RCC 7860 (cell line): Measurements from ENCODE around the gene PEPD.

ENCODE experiments used
- DNase-seq: peaks from one replicate; pipeline ENCODE4 v3.0.0-alpha.2; 2015; ENCODE audit warnings: low spot score
- FAIRE-seq: peaks from 2 replicates; lab custom pipeline; 2012; peaks lifted over from hg19 to GRCh38; lab: Jason Lieb, UNC

Gene PEPD

GRCh38 chr19:33461256-33462111, 60.1 kb downstream of the PEPD start:
- FAIRE-seq (no peak), DNase-seq (no peak)

DNA sequence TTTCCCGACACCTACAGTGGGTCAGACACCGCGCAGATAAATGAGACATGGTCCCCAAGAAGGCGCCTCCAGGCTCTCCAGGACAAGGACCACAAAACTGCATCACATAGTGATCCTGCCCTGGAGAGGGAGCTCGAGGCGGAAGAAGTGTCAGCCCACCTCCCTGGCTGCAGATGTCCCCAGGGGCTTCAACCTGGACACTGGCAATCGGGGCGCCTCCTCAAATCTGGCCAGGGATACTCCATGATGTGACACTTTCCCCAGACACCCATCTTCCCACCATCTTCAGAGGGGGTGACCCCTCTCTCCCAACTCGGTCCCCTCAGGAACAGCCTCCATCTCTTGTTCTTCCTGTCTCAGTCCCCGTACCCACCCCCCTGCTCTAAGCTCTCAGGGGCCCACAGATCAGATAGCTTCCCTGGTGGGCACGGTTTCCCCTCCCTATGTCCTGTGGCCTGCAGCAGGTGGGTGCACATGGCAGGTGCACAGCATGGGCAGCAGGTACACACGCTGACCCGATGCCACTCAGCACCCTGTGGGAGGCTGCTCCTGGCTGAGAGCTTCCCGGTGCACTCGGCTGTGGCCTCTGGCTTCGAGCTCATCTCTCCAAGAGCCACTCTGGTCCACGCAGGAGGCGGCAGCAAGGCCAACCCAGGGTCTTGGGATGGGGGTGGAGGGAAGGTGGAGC, 61.2 kb downstream of the PEPD start:
- DNase-seq (no peak), FAIRE-seq (no peak)

DNA sequence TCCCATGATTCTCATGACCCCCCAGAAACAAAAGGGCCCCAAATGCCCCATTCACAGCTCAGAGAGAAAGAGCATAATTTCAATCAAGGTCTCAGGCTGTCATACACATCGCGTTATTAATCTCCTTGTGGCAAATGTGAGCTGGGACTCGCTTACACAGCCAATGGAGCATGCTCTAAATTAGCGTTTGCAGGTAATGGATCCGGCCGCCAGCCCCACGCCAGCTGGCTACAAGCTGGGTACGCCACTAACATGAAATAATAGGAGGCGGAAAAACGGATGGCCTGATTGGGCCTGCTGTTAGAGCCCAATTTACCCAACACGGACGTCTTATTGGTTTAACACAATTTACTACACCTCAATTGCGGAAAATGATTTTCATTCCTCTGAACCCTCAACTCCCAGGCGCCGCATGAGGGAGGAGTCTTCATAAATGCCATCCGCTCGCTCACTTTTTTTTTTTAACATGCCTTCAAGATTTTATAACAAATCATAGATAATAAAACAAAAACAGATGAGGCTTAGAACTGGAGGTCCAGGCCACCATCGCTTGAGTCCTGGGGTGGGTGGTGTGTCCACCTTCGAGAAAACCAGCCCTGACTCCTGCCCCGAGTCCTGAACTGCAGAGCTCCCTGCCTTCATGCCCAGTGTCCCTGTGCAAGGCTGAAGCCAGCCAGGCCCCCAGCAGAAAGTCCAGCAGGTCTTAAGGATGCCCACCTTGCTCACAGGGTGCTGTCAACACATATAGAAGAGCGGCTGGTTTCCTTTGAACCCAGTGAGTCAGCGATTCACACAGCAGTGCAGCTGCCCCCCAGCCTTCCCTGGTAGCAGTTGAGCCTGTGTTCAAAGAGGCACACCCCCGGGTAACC, 62.1 kb downstream of the PEPD start:
- FAIRE-seq (no peak), DNase-seq (no peak)

- FAIRE-seq = no peak
- no peak for DNase-seq
Observed at GRCh38 chr19:33458807-33459206, 62.8 kb downstream of the PEPD start.

GRCh38 chr19:33458171-33458633, 63.4 kb downstream of the PEPD start:
- DNase-seq (no peak), FAIRE-seq (no peak)

DNA sequence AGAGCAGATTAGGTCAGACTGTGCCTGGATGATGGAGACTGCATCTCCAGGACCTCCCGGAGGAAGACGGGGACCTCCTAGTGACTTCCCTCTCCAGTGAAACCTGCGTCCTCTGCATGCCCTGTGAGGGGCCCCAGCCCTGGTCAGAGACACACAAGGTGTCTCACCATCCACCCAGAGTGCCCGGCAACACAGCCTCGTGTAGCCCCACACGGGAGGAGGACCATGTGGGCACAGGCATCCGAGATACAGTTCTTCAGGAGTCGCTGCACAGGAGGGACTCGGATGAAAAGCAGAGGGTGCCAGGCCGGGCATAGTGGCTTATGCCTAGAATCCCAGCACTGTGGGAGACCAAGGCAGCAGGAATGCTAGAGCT, 64.8 kb downstream of the PEPD start:
- no peak for FAIRE-seq
- no peak for DNase-seq

DNA sequence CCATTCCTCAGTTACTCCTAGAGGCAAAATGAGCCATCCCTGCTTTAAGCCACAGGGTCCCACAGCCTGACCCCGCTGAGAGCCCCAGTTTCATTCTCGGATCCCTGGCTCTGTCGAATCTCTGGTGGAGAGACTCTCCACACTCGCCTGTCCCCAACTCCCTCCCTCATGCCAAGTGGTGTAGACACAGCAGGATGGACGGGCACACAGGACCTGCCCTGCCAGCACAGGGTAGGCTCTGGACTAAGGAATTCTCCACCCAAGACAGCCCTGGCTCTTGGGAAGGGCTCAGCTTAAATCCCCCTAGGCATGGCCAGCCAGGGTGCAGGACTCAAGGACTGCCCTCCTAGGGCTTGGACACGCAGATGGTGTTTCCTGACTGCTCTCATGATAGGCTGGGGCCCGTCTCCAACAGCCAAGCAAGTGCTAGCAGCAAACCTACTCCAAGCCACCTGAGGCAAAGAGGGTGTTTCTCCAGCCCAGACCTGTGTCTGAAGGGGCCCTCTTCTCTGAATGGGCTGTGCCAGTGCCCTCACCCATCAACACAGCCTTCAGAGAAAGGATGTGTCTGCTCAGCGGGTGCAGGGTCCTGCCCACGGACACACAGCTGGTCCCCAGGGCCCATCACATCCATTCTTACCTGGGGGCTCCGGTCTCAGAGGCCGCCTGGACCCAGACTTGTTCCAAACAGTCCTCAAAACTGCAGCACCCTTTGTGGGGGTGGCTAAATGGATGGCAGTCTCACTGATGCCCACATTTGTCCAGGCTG, 65.3 kb downstream of the PEPD start:
- FAIRE-seq (no peak), DNase-seq (no peak)

DNA sequence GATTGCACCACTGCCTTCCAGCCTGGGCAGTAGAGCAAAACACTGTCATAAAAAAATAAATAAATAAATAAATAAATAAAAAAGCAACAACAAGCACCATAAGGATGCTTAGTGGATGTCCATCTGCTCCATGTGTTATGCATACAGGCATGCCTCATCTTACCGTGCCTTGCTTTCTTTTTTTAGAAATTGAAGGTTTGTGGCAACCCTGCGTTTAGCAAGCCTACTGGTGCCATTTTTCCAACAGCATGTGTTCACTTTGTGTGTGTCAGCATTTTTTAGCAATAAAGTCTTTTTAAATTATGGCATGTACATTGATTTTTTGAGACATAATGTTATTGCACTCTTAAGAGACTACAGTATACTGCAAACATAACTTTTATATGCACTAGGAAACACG, 68.3 kb downstream of the PEPD start:
- DNase-seq = no peak
- no peak for FAIRE-seq

DNA sequence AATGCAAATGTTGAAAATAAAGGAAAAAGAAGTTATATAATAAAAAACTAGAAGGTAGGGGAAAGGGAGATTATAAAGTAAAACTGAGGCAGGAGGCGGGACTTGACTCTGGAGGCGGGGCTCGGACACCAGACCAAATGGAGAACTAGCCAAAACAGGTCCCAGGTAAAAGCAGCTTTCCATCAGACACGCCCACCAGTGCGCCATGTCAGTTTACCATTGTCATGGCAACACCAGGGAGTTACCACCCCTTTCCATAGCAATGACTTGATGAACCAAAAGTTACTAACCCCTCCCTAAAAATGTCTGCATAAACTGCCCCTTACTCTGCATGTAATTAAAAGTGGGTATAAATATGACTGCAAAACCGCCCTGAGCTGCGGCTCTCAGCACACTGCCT, 70.9 kb downstream of the PEPD start:
- DNase-seq (no peak), FAIRE-seq (no peak)

- FAIRE-seq (no peak), DNase-seq (no peak)
Observed at GRCh38 chr19:33449799-33450198, 71.8 kb downstream of the PEPD start.

GRCh38 chr19:33448159-33448516, 73.5 kb downstream of the PEPD start:
- DNase-seq (no peak), FAIRE-seq (no peak)

GRCh38 chr19:33447336-33448158, 74.0 kb downstream of the PEPD start:
- DNase-seq = no peak
- FAIRE-seq = no peak

DNA sequence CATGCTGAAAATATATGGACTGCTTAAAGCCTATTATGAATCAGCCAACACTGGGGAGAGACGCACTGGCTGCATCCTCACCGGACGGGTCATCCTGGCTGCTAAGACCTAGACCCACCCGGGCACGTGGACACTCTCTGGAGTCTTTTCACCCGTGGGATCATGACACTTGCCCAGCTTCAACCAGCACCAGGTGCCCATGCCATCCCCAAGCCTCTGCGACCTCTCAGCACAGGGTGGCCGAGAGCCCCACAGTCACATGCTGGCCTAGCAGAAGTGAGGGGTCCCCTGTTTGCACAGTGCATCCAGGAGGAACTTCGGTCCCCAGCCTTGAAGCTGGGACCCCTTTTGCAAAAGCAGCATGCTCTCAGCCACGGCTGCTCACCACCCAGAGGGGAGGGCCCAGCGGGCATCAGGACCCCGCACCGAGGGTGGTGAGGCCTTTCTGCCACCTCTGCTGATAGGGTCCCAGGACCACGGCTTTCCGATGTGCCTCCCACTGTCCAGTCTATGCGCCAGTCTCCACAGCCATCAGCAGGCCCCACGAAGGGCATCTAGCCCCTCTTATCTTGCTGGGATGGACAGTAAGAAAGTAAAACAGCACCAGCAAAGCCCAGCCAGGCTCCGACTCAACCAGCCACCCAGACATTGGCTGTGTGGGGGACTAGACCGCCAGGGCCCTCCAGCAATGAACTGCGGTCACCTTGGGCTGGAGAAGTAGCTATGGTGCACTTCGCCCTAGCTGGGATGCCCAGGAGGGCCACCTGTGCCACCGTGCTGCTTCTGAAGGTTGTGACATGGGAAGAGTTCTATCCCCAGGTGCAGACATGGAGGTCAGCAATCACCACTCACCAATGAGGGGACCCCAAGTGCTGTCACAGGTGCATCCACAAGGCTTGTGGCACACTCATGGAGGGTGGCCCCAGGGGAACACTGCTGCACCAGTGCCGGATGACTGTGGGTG, 75.0 kb downstream of the PEPD start:
- no peak for DNase-seq
- no peak for FAIRE-seq

DNA sequence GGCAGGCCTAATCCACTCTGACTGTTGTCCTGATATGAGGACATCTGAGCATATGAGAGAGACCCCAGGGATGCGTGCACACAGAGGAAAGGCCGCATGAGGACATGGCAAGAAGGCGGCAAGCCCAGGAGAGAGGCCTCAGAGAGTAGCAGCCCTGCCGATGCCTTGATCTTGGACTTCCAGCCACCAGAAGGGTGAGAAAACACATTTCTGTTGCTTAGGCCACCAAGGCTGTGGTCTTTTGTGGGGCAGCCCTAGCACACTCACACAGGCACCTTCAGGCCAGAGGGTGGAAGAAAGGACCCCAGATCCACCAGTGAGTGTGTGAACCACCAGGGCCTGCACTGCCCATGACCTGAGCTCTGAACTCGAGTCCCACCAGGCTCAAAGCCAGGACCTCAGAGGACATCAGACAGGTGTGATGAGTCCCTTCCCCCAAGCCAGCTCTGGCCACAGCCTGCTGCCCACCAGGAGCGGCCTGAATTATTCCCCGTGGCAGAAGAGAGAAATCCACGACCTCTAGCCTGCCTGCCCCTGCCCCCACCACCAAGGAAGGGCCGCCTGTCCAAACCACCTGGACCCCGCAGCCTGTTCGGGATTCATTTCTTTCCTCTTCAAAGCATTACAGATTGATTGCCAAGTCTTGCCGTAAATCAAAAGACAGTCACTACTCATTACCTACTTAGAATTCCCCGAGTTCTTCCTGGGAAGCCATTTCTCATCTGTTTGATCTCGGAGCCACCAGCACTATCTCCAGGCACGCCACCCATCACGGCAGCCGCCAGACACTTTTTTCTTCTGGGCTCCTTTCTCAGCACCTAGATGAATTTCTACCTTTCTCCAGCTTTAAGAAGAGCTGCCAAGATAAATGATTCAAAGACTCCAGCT, 75.9 kb downstream of the PEPD start:
- no peak for DNase-seq
- no peak for FAIRE-seq

DNA sequence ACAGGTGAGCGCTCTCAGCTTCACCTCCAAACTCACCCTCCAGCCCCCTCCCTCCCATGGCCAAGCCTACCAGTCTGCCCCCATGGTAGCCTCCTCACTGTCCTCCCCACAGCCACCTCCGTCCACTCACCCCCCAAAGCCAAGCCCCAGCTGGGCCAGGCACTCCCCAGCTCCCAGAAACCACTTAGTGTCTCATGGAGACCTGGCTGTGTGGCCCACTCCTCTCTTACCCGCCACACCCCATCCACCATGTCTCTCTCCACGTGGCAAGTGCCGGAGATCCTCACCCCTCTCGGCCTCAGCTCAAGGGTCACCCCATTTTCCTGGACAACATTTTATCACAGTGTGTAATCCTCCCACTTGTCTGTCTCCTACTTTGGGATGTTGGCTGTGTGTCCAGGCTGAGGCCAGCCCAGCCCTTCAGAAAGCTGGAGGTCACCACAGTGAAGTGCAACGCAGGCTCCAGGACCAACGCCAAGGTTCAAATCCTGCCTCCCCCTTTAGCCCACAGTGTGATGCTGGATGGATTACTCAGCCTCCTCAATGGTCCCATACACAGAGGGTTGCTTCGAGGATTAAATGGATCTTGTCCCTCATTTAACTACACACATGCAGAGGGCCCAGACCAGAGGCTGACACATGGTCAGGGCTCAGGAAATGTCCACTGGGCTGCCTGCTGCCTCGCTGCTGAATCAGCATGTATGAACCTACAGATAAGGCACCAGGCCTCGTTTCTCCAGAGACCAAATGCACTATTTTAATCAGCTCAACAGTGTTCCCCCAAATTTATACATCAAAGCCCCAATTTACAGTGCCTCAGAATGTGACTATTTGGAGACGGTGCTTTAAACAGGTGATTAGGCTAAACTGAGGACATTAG, 76.8 kb downstream of the PEPD start:
- FAIRE-seq (no peak), DNase-seq (no peak)

DNA sequence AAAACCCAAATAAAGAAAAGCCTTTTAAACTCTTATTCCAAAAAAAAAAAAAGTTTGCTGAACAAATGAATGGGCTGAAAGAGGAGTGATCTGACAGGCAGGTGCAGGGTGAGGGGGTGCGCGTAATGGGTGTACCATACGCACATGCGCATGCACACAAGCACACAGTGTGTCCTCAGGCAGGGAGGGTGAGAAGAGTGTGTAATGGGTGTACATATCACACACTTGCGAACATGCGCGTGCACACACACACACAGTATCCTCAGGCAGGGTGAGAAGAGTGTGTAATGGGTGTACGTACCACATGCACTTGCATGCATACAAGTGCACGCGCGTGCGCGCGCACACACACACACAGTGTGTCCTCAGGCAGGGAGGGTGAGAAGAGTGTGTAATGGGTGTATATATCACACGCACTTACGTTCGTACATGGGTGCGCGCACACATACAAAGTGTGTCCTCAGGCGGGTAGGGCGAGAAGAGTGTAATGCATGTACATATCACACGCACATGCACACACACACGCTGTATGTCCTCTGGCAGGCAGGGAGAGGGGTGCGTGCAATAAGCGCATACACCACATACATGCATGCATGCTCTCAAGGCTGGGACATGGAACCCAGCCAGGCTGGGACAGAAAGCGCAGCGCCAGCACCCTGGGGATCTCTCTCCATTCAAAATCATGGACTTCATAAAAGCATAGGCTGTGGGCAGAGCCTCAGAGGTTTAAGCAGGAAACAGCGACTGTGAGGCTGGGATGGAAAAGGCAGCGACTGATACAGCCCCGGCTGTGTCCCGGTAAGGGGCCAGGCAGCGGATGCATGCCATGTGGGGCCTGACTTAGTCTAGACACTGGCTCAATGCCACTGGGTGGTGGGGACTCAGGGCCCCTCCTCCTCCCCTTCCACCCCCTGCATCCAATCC, 77.7 kb downstream of the PEPD start:
- FAIRE-seq = no peak
- DNase-seq = no peak
